Epithelial cell of esophagus (primary cell): Measurements from ENCODE around the gene RPS17.
"Not testable (repeated sequence)": the region's sequence is repeated elsewhere in the genome, so short reads cannot be mapped to it uniquely, and the experiment has no call there.

Experiments
- DNase-seq: peaks from one replicate; pipeline ENCODE4 v3.0.0; 2010; ENCODE audit warnings: low read depth
- H3K4me3 ChIP-seq: 2 replicates; pipeline ENCODE4 v1.5.1; 2011; ENCODE audit warnings: mild to moderate bottlenecking, low read length, control low read depth
- TF ChIP-seq, protein P1 (sequence below): IDR thresholded peaks from 2 replicates; pipeline ENCODE4 v1.5.1; 2011; ENCODE audit warnings: low read depth, mild to moderate bottlenecking, low read length, control low read depth, inconsistent platforms; ENCODE audit not compliant: insufficient read depth; ENCODE audit errors: missing control alignments

Gene RPS17

DNA sequence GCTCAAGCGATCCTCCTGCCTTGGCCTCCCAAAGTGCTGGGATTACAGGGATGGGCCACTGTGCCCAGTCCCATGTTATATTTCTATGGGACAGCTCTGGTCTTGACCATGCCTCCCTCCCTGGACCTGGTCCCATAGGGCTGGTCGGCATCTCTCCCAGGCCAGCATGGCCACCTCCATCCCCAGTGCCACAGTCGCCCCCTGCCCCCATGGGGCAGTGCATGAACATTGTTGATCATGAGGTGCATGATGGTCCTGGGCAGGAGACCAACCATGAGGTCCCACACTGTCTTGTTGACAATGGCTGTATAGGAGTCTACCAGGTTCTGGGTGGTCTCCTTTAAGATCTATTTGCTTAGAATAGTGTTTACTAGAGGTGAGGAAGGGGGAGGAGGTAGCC is 6.5 kb downstream of the RPS17 start:
- DNase-seq, result no peak
- TF ChIP-seq, protein P1, sequence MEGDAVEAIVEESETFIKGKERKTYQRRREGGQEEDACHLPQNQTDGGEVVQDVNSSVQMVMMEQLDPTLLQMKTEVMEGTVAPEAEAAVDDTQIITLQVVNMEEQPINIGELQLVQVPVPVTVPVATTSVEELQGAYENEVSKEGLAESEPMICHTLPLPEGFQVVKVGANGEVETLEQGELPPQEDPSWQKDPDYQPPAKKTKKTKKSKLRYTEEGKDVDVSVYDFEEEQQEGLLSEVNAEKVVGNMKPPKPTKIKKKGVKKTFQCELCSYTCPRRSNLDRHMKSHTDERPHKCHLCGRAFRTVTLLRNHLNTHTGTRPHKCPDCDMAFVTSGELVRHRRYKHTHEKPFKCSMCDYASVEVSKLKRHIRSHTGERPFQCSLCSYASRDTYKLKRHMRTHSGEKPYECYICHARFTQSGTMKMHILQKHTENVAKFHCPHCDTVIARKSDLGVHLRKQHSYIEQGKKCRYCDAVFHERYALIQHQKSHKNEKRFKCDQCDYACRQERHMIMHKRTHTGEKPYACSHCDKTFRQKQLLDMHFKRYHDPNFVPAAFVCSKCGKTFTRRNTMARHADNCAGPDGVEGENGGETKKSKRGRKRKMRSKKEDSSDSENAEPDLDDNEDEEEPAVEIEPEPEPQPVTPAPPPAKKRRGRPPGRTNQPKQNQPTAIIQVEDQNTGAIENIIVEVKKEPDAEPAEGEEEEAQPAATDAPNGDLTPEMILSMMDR, result no peak
- H3K4me3 ChIP-seq, result no peak overlapping the region

DNA sequence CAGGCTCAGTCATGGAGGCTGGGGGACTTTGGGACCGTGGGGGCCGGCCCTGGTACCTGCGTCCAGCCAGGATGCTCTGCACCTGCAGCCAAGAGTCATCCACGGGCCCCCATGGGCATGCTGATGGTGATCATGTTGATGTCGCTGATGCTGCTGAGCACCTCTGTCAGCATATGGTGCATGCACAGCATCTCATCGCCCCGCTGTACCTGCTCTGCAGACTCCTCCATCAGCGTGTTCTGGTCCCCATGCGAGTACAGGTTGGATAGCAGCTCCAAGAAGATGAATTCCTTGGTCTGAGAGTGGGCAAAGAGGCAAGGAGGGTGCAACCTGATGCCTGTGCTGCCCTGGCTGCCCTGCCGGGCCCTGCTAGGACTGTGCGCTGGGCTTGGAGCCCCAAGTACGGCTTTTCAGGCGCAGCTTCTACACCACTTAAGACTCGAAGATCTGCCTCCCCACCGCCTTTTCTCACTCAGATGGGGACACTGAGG is 7.2 kb downstream of the RPS17 start:
- DNase-seq, result no peak
- TF ChIP-seq, protein P1, result no peak
- H3K4me3 ChIP-seq, result no peak overlapping the region

DNA sequence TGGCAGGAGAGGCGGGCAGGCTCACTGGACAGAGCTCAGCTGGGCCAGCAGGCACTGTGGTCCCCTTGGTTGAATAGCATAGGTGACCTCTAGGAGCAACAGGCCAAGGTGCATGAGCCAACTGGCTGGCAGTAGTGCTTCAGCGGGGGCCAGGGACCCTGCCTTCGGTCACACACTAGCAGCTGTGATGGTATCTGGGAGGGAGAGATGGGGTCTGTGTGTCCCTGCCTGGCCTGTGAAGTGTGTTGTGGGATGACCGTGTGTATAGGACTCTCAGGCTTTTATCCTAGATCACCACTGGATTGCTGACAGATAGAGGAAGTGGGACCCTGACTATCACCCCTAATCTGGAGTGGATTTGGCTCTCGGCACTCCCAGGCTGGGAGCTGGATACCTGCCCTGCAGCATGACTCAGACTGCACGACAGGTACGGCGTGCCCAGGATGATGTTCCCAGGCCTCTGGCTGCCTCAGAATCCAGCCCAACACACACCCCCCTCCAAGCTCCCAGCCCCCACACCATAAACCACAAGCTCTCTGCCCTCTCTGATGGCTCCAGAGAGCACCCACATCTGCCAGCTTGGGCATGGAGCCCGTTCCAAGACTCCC is 7.8 kb downstream of the RPS17 start:
- no peak overlapping the region for H3K4me3 ChIP-seq
- peak; percentile 45 for DNase-seq
- TF ChIP-seq, protein P1, result no peak

DNA sequence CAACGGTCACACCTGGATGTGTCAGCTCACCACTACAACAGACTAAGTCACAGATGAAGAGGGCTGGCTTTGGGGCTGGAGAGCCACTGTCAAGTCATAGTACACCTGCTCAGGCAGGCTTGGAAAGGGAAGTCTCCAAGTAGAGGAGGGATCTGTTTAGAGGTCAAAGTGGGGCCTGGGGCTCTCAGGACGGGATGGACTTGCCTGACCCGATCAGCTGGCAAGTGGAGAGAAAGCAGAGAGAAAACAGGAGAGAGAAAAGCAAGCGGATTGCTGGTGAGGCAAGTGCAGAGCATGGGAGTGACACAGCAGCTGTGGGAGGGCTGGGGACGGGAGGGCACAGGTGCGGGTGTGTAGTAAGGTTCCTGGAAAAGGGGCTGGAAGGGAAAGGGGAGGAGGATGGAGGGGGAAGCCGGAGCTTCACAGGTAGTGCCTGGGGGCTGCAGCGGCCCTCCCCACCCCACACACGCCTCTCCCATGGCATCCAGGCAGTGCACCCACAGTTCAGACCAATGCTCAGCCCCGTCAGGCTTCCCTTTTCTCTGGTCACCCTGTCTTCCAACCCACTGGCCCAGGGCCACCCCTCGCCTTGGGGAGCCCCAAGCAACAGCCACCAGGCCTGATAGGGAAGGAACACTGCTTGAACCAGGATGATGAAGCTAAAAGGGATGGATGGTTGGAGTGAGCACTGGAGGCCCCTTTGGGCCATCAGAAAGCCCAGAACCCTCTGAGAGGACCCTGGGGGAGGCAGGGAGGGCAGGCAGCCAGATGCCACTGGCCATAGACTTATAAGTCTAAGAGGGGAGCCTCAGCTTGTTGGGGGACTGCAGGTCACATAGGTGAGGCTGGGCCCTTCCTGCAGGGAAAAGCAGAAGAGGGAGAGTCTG is 8.5 kb downstream of the RPS17 start:
- DNase-seq, result no peak
- TF ChIP-seq, protein P1, result no peak

DNA sequence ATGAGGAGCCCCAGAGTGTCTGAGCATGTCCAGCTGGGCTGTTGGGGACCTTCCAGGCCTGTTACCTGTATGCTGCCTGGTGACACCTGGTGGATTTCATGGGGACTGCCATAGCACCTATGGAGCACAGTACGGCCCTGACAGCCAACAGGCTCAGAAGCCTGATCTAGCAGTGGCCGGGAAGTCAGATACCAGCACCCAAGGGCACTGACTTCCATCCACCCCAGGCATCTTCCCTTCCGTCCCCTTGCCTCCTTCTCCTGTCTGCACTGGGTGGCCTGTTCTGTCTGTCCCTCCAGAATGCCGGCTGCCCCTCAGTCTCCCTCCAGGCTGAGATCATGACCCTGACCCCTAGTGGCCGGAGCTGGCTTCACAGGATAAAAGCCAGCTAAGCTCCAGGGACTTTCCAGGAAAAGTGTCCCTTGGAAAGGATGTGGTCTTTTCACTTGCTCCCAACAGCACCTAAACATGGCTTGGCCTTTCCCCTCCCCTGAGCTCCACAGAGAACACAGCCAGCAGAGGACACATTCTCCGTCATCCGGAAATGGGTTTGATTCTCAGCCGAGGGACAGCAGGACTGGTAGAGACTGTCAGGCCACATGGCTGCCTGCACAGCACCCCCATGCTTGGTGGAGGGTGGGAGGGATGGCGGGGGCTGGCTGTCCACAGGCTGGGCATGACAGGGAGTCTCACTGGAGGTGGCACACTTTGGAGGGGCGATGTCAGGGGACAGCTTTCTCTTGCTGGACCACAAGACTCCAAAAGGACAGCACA is 9.5 kb downstream of the RPS17 start:
- peak overlapping the region; percentile 19 for H3K4me3 ChIP-seq

More for the DNA sequence above, 8.5 kb downstream of the RPS17 start:
- H3K4me3 ChIP-seq, result no peak overlapping the region

DNA sequence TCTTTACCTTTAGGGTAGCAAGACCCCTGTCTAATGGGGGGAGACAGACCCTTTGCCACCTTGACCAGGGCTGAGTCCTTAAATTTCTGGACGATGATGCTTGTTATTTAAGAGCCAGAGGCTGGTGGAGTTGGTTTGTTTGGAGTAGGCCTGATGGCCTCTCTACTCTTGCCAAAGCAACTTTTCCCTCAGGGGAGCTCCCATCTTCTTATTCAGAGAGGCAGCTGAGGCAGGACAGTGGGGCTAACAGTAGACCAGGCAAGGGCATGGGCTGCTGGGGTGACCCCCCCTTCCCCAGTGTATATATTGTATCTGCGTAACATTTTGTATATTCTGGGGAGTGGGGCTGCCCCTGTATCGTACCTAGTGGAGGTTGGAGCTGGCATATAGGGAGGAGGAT is 10.3 kb downstream of the RPS17 start:
- no peak for DNase-seq
- TF ChIP-seq, protein P1, result no peak
- H3K4me3 ChIP-seq, result no peak overlapping the region

More for the DNA sequence above, 9.5 kb downstream of the RPS17 start:
- DNase-seq, result peak; percentile 82
- TF ChIP-seq, protein P1, result peak; percentile 71

DNA sequence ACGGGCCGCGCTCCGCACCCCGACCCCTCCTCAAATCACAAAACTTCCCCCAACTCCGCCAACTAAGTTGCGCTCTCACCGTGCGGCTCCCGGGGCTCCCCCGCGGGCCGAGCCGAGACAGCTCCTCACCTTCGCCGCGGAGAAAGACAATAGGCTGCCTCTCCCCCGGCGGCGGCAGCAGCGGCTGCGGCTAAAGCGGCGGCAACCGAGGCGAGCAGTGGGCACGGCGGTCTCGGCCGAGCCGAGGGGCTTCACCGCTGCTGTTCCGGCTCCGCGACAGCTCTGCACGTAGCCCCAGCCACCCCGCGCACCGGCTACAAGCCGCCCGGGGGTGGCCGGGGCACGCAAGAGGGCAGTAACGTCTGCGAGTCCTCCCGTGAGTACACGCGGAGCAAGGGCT is 26.7 kb downstream of the RPS17 start:
- H3K4me3 ChIP-seq, DNase-seq: not testable (repeated sequence)

DNA sequence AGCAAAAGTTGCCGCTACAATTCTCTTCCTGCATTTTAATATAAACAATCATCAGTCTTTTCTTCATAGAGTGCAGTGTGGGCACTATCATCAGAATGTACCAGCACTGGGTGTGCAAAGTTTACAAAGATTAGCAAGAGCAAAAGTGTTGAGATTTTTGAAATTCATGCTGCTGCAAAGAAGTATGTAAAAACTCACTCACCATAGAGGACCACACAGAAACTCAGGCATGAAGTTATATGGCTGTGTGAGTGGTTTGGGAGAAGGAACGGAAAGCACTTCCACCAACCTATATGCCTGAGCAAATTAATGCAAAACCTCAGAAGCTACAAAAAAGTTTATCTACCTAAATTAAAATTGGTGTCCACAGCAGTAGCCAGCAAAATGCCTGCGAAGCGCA is 32.6 kb downstream of the RPS17 start:
- not testable (repeated sequence) for H3K4me3 ChIP-seq

DNA sequence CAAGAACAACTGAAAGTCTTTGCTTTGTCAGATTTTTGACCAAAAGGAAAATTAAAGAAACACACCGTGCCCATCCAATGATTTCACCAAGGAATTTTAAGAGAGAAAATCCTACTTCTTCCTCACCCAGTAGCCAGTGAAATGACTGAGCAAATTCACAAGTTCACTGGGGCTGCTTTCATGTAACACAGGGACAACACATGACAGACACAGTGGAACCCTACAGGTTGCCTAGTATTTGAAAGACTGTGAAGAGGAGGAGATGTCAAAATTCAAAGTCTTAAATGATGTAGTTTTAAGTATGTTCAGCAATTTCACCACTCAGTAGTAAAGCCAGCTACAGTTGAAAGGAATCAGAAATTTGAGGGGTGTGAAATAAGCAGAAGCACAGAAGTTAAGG is 33.2 kb downstream of the RPS17 start:
- not testable (repeated sequence) for DNase-seq

More for the DNA sequence above, 32.6 kb downstream of the RPS17 start:
- DNase-seq, result not testable (repeated sequence)

DNA sequence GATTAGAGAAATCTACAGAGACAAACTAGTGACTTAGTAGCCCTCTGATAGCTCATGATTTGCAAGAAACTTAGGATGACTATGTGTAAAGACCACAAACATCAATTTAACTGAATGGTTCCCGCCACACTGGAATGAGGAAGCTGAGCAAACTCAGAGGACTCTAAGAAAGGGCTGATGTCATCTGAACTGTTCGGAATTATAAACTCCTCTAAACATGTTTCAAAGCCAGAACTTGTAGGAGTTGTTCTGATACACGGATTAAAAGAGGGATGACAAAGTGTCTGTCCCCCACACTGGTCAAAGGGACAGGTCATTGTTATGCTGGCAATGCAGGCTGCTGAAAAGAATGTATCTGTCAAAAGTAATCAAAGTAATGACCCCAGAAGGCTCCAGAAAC is 34.4 kb downstream of the RPS17 start:
- DNase-seq, result not testable (repeated sequence)

More for the DNA sequence above, 33.2 kb downstream of the RPS17 start:
- H3K4me3 ChIP-seq, result not testable (repeated sequence)

More for the DNA sequence above, 34.4 kb downstream of the RPS17 start:
- H3K4me3 ChIP-seq, result not testable (repeated sequence)
